ENCODE results near the gene DST.

The DST gene

DNA sequence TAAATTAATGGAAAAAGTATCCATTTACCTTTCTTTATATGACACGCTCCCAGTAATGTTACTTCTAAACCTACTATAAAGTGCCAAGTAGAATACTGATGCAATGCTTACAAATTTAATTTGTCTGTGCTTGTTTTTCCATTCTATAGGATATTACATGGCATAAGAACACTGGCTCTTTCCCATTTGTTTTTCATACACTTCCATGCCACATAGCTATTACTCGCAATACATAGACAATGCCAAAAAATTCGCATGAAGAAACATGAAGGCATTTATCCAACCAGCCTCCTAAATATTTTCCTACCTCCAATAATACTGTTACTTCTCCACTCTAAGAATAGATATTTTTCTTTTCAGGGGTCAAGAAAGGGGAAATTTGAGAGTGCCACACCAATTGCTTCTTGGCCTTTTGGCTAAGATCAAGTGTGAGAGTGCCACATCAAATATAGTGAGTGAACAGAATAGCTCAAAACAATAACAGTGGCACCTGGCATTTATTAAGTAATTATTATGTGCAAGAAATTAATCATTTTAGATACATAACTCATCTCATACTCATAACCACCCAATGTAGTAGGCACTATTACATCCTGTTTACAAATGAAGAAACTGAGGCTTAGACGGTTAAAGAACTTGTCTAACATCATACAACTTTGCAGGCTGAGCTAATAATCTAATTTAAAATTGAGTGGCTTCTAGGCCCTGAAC is 845 bp upstream of the DST start:
- H3F3A ChIP-seq (ENCODE audit: low read depth): no peaks in the 10 kb centered on the region
- no peaks in the 10 kb centered on the region for H3K9me2 ChIP-seq (replicated peaks; ENCODE audit: low read depth, low read length)
- no peaks in the 10 kb centered on the region for H4K20me1 ChIP-seq (ENCODE audit: insufficient read depth, low read length, poor library complexity, severe bottlenecking)
- H3K27me3 ChIP-seq (ENCODE audit: insufficient read depth, low read length, poor library complexity, severe bottlenecking): no peaks in the 10 kb centered on the region
- H3K9me3 ChIP-seq (ENCODE audit: insufficient read depth, low read depth, low read length): no peaks in the 10 kb centered on the region
- no peak overlapping the region for H2AFZ ChIP-seq (ENCODE audit: low read length)
- no peaks in the 10 kb centered on the region for H3K79me2 ChIP-seq (ENCODE audit: insufficient read depth, low read length)
- no peak for TF ChIP-seq EZH2phosphoT487 (IDR thresholded peaks at IDR 0.05; ENCODE audit: borderline replicate concordance)
- TF ChIP-seq, protein P1, sequence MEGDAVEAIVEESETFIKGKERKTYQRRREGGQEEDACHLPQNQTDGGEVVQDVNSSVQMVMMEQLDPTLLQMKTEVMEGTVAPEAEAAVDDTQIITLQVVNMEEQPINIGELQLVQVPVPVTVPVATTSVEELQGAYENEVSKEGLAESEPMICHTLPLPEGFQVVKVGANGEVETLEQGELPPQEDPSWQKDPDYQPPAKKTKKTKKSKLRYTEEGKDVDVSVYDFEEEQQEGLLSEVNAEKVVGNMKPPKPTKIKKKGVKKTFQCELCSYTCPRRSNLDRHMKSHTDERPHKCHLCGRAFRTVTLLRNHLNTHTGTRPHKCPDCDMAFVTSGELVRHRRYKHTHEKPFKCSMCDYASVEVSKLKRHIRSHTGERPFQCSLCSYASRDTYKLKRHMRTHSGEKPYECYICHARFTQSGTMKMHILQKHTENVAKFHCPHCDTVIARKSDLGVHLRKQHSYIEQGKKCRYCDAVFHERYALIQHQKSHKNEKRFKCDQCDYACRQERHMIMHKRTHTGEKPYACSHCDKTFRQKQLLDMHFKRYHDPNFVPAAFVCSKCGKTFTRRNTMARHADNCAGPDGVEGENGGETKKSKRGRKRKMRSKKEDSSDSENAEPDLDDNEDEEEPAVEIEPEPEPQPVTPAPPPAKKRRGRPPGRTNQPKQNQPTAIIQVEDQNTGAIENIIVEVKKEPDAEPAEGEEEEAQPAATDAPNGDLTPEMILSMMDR (conservative IDR thresholded peaks at IDR 0.05; ENCODE audit: low read length): no peak
- H3K9ac ChIP-seq (ENCODE audit: low read depth, low read length, poor library complexity, severe bottlenecking): no peak overlapping the region
- H3K4me1 ChIP-seq (ENCODE audit: insufficient read depth, low read length, poor library complexity, severe bottlenecking): no peaks in the 10 kb centered on the region
- H3K36me3 ChIP-seq (ENCODE audit: insufficient read depth, low read length): peaks cover 62% of the 10 kb centered on the region
- no peak overlapping the region for H3K4me2 ChIP-seq (ENCODE audit: low read depth, low read length, poor library complexity, severe bottlenecking)
- H3K4me3 ChIP-seq (ENCODE audit: low read length, poor library complexity, severe bottlenecking): no peak overlapping the region

DNA sequence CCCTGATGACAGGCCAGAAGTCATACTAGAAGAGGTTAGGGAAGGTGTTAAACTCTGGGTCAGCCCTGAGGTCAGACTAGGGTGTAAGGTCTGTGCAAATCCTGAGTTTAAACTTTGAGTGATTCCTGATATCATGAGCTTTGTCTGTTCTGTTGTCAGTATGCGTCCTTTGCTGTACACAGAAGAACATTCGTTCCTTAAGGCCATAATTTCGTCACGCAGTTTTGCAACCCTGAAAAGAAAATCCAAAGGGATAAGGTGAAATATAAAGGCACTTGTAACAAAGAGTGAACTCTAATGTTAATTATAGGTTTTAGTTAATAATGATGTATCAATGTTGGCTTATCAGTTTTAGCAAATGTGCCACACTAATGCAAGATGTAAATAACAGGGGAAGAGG is 2.3 kb downstream of the DST start:
- no peak for TF ChIP-seq EZH2phosphoT487 (IDR thresholded peaks at IDR 0.05; ENCODE audit: borderline replicate concordance)
- TF ChIP-seq, protein P1 (conservative IDR thresholded peaks at IDR 0.05; ENCODE audit: low read length): no peak
- Histone ChIP-seq H3K4me2 (ENCODE audit: low read depth, low read length, poor library complexity, severe bottlenecking) (no peak overlapping the region), H3F3A (ENCODE audit: low read depth) (no peaks in the 10 kb centered on the region), H3K36me3 (ENCODE audit: insufficient read depth, low read length) (peaks cover 42% of the 10 kb centered on the region), H3K4me1 (ENCODE audit: insufficient read depth, low read length, poor library complexity, severe bottlenecking) (no peaks in the 10 kb centered on the region), H3K4me3 (ENCODE audit: low read length, poor library complexity, severe bottlenecking) (no peak overlapping the region), H3K79me2 (ENCODE audit: insufficient read depth, low read length) (no peaks in the 10 kb centered on the region), H2AFZ (ENCODE audit: low read length) (no peak overlapping the region), H4K20me1 (ENCODE audit: insufficient read depth, low read length, poor library complexity, severe bottlenecking) (no peaks in the 10 kb centered on the region), H3K9ac (ENCODE audit: low read depth, low read length, poor library complexity, severe bottlenecking) (no peak overlapping the region), H3K27me3 (ENCODE audit: insufficient read depth, low read length, poor library complexity, severe bottlenecking) (no peaks in the 10 kb centered on the region), H3K9me3 (ENCODE audit: insufficient read depth, low read depth, low read length) (no peaks in the 10 kb centered on the region), H3K9me2 (replicated peaks; ENCODE audit: low read depth, low read length) (no peaks in the 10 kb centered on the region)

DNA sequence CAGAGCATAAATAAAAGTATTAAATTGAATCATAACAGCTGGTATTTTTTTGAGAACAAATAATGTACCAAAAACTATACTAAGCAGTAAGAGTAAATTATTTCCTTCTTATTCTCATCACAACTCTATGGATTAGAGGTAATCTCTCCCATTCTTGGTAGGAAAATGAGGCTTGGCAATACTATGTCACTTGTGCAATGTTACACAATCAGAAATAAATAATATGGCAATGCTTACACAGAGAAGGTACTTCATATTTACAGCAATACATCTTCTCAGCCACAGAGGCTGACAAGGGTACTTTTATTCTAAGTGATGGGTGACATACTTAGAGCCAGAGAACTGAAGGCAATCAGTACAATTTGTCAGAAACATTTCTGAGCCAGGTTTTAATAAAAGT is 3.9 kb downstream of the DST start:
- Histone ChIP-seq H3K4me3 (ENCODE audit: low read length, poor library complexity, severe bottlenecking) (no peak overlapping the region), H3K27me3 (ENCODE audit: insufficient read depth, low read length, poor library complexity, severe bottlenecking) (no peaks in the 10 kb centered on the region), H4K20me1 (ENCODE audit: insufficient read depth, low read length, poor library complexity, severe bottlenecking) (no peaks in the 10 kb centered on the region), H2AFZ (ENCODE audit: low read length) (no peak overlapping the region), H3F3A (ENCODE audit: low read depth) (no peaks in the 10 kb centered on the region), H3K9me3 (ENCODE audit: insufficient read depth, low read depth, low read length) (no peaks in the 10 kb centered on the region), H3K79me2 (ENCODE audit: insufficient read depth, low read length) (no peaks in the 10 kb centered on the region), H3K4me2 (ENCODE audit: low read depth, low read length, poor library complexity, severe bottlenecking) (no peak overlapping the region), H3K9ac (ENCODE audit: low read depth, low read length, poor library complexity, severe bottlenecking) (no peak overlapping the region), H3K4me1 (ENCODE audit: insufficient read depth, low read length, poor library complexity, severe bottlenecking) (no peaks in the 10 kb centered on the region), H3K9me2 (replicated peaks; ENCODE audit: low read depth, low read length) (no peaks in the 10 kb centered on the region), H3K36me3 (ENCODE audit: insufficient read depth, low read length) (peaks cover 49% of the 10 kb centered on the region)
- TF ChIP-seq, protein P1 (conservative IDR thresholded peaks at IDR 0.05; ENCODE audit: low read length): no peak
- no peak for TF ChIP-seq EZH2phosphoT487 (IDR thresholded peaks at IDR 0.05; ENCODE audit: borderline replicate concordance)

Measured in Loucy (cell line).